ENCODE measurements around the gene GLI3. TPM values are rescaled to one million over a fixed set of nuclear protein-coding genes. Genes with fewer than 3 reads are reported as not detected.

Gene GLI3
- polyA plus RNA-seq, 2 of the 4 experiments (the other 2 are of a cell fraction): 0.09 TPM; not detected in 1

GRCh38 chr7:42125321-42125720 lies 111.7 kb downstream of the GLI3 start:
- Histone ChIP-seq H3K9me3 (0 out of 3 replicates have a peak, but pooled peaks cover under 1% of the 10 kb centered on the region), H3K27ac (no peak overlapping the region), H3K4me2 (no peak overlapping the region), H3K4me3 (no peak overlapping the region), H3K4me1 (no peaks in the 10 kb centered on the region)
- no peak for TF ChIP-seq ZNF302 (CRISPR knock-in tag; IDR thresholded peaks at IDR 0.05)
- 45% methylated on average over 8 of the region's 8 CpGs for WGBS (ENCODE audit: missing lambda C conversion rate)
- CTCF ChIA-PET: no interaction called here
- no peak for FAIRE-seq
- no peak for ATAC-seq
- no peak for DNase-seq (ENCODE audit: low read depth in 1 of 2, low spot score in 1 of 2)
- POLR2A ChIA-PET: no interaction called here

GRCh38 chr7:42123716-42124115 lies 113.3 kb downstream of the GLI3 start:
- no peaks in the 10 kb centered on the region for H3K4me1 ChIP-seq
- ATAC-seq: no peak
- no peak overlapping the region for H3K27ac ChIP-seq
- ChIA-PET CTCF (no interaction called here), POLR2A (no interaction called here)
- no peak overlapping the region for H3K4me3 ChIP-seq
- no peak for FAIRE-seq
- no peaks in the 10 kb centered on the region for H3K9me3 ChIP-seq
- no peak for DNase-seq (ENCODE audit: low read depth in 1 of 2, low spot score in 1 of 2)
- no peak overlapping the region for H3K4me2 ChIP-seq
- WGBS (ENCODE audit: missing lambda C conversion rate): 16% methylated on average over 6 of the region's 6 CpGs
- TF ChIP-seq POLR2AphosphoS2 (conservative IDR thresholded peaks at IDR 0.05; ENCODE audit: low read length): no peak

- TF ChIP-seq CBX2 (IDR thresholded peaks at IDR 0.05; ENCODE audit: borderline replicate concordance, low read depth): no peak
- no peak for TF ChIP-seq FOSB (CRISPR knock-in tag; IDR thresholded peaks at IDR 0.05)
- no peak for TF ChIP-seq JUNB (IDR thresholded peaks at IDR 0.05)
- TF ChIP-seq NR3C1 (IDR thresholded peaks at IDR 0.05): no peak
- TF ChIP-seq POLR2AphosphoS2 (conservative IDR thresholded peaks at IDR 0.05; ENCODE audit: low read length): no peak
- no peak for TF ChIP-seq CEBPB (IDR thresholded peaks at IDR 0.05)
- no peak for TF ChIP-seq RARB (CRISPR knock-in tag; IDR thresholded peaks at IDR 0.05)
- no peak for FAIRE-seq
These were observed 116.8 kb downstream of the GLI3 start for GRCh38 chr7:42120191-42120590.

GRCh38 chr7:42117201-42117600 lies 119.8 kb downstream of the GLI3 start:
- 20% methylated on average over 4 of the region's 4 CpGs for WGBS (ENCODE audit: missing lambda C conversion rate)
- FAIRE-seq (no peak), DNase-seq (ENCODE audit: low read depth in 1 of 2, low spot score in 1 of 2) (no peak), ATAC-seq (no peak)
- Histone ChIP-seq H3K4me1 (no peaks in the 10 kb centered on the region), H3K4me2 (no peak overlapping the region), H3K9me3 (no peaks in the 10 kb centered on the region), H3K4me3 (no peak overlapping the region), H3K27ac (no peak overlapping the region)
- CTCF ChIA-PET: interaction anchor here (1.1 kb wide), 2 partner anchors 20 to 177 kb away, joined by 3 to 4 read pairs; no protein-coding TSS in a partner anchor
- POLR2A ChIA-PET: no interaction called here
- TF ChIP-seq ZNF302 (CRISPR knock-in tag; IDR thresholded peaks at IDR 0.05): no peak
- TF ChIP-seq FOXS1 (CRISPR knock-in tag; IDR thresholded peaks at IDR 0.05): no peak

More at GRCh38 chr7:42120191-42120590, 116.8 kb downstream of the GLI3 start:
- ChIA-PET CTCF (no interaction called here), POLR2A (no interaction called here)
- DNase-seq (ENCODE audit: low read depth in 1 of 2, low spot score in 1 of 2): no peak
- no peak overlapping the region for H3K27ac ChIP-seq
- no peak overlapping the region for H3K4me3 ChIP-seq
- H3K9me3 ChIP-seq: no peaks in the 10 kb centered on the region
- ATAC-seq: no peak
- no peaks in the 10 kb centered on the region for H3K4me1 ChIP-seq
- WGBS (ENCODE audit: missing lambda C conversion rate): 27% methylated on average over 8 of the region's 8 CpGs
- H3K4me2 ChIP-seq: no peak overlapping the region

GRCh38 chr7:42115795-42116194 lies 121.2 kb downstream of the GLI3 start:
- no peak for FAIRE-seq
- no peaks in the 10 kb centered on the region for H3K4me1 ChIP-seq
- POLR2A ChIA-PET: no interaction called here
- no peak overlapping the region for H3K4me3 ChIP-seq
- no peak for TF ChIP-seq ZFP36 (IDR thresholded peaks at IDR 0.05; ENCODE audit: borderline replicate concordance, partially characterized antibody)
- TF ChIP-seq ZC3H11A (IDR thresholded peaks at IDR 0.05): no peak
- peak in 1 of 2 experiments; percentile 23; a peak in 1 of 5 replicates for TF ChIP-seq RAD21 (conservative IDR thresholded peaks at IDR 0.05 in 1 of 2, IDR thresholded peaks at IDR 0.05 in 1 of 2)
- no peak for ATAC-seq
- CTCF ChIA-PET: no interaction called here
- DNase-seq (ENCODE audit: low read depth in 1 of 2, low spot score in 1 of 2): no peak
- H3K27ac ChIP-seq: no peak overlapping the region
- no peak overlapping the region for H3K4me2 ChIP-seq
- H3K9me3 ChIP-seq: no peaks in the 10 kb centered on the region
- 0% methylated on average over 2 of the region's 2 CpGs for WGBS (ENCODE audit: missing lambda C conversion rate)

GRCh38 chr7:42110333-42110732 lies 126.7 kb downstream of the GLI3 start:
- POLR2A ChIA-PET: no interaction called here
- H3K27ac ChIP-seq: no peak overlapping the region
- CTCF ChIA-PET: no interaction called here
- FAIRE-seq: no peak
- H3K9me3 ChIP-seq: no peaks in the 10 kb centered on the region
- 9% methylated on average over 5 of the region's 5 CpGs for WGBS (ENCODE audit: missing lambda C conversion rate)
- no peak overlapping the region for H3K4me3 ChIP-seq
- no peaks in the 10 kb centered on the region for H3K4me1 ChIP-seq
- no peak for DNase-seq (ENCODE audit: low read depth in 1 of 2, low spot score in 1 of 2)
- ATAC-seq: no peak
- H3K4me2 ChIP-seq: no peak overlapping the region
- TF ChIP-seq USF2 (IDR thresholded peaks at IDR 0.05): no peak
- TF ChIP-seq, protein P1, sequence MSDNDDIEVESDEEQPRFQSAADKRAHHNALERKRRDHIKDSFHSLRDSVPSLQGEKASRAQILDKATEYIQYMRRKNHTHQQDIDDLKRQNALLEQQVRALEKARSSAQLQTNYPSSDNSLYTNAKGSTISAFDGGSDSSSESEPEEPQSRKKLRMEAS (IDR thresholded peaks at IDR 0.05): no peak
- TF ChIP-seq TFCP2L1 (CRISPR knock-in tag; IDR thresholded peaks at IDR 0.05): no peak
- no peak for TF ChIP-seq ESRRA (IDR thresholded peaks at IDR 0.05; ENCODE audit: borderline replicate concordance, low read length)
- no peak for TF ChIP-seq MYC (IDR thresholded peaks at IDR 0.05; ENCODE audit: borderline replicate concordance, low read length)
- TF ChIP-seq, protein P2, sequence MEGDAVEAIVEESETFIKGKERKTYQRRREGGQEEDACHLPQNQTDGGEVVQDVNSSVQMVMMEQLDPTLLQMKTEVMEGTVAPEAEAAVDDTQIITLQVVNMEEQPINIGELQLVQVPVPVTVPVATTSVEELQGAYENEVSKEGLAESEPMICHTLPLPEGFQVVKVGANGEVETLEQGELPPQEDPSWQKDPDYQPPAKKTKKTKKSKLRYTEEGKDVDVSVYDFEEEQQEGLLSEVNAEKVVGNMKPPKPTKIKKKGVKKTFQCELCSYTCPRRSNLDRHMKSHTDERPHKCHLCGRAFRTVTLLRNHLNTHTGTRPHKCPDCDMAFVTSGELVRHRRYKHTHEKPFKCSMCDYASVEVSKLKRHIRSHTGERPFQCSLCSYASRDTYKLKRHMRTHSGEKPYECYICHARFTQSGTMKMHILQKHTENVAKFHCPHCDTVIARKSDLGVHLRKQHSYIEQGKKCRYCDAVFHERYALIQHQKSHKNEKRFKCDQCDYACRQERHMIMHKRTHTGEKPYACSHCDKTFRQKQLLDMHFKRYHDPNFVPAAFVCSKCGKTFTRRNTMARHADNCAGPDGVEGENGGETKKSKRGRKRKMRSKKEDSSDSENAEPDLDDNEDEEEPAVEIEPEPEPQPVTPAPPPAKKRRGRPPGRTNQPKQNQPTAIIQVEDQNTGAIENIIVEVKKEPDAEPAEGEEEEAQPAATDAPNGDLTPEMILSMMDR (IDR thresholded peaks at IDR 0.05): no peak
- TF ChIP-seq EHF (CRISPR knock-in tag; IDR thresholded peaks at IDR 0.05): no peak
